ENCODE measurements around the gene CDHR2. TPM values are rescaled to one million over a fixed set of nuclear protein-coding genes. Genes with fewer than 3 reads are reported as not detected.

The CDHR2 gene
- total and polyA plus RNA-seq, 2 donors (not counting 3 experiments of a cell fraction or from before 2014, with no cell fraction given), result not detected

- no TSS peak for BruUV-seq (replicated peaks)
- Histone ChIP-seq H4K20me1 (replicated peaks; ENCODE audit: control insufficient read depth, extremely low read depth, insufficient read depth, low read length) (no peaks in the 10 kb centered on the region), H3K4me1 (ENCODE audit: control insufficient read depth, extremely low read depth, insufficient read depth, low read length) (no peaks in the 10 kb centered on the region), H3K4me2 (ENCODE audit: insufficient read depth, low read length) (no peak overlapping the region), H3K27me3 (ENCODE audit: control insufficient read depth in 2 of 2, insufficient read depth in 2 of 2, low read length in 2 of 2) (no peaks in the 10 kb centered on the region), H3K27ac (ENCODE audit: insufficient read depth, low read depth, low read length) (no peak overlapping the region), H3K9ac (replicated peaks; ENCODE audit: extremely low read depth, insufficient read depth, low read length) (no peak overlapping the region), H2AFZ (ENCODE audit: low read depth, low read length) (no peak overlapping the region), H3K4me3 (replicated peaks in 1 of 3; ENCODE audit: insufficient read depth in 1 of 3, low read depth in 1 of 3, low read length in 3 of 3) (no peak overlapping the region), H3K36me3 (ENCODE audit: control insufficient read depth in 2 of 2, extremely low read depth in 1 of 2, insufficient read depth in 2 of 2, low read length in 2 of 2) (peaks cover 18 to 20% of the 10 kb centered on the region in 2 experiments), H3K79me2 (ENCODE audit: control insufficient read depth, insufficient read depth, low read length) (no peaks in the 10 kb centered on the region), H3K9me1 (replicated peaks; ENCODE audit: control insufficient read depth, extremely low read depth, insufficient read depth, low read length) (no peaks in the 10 kb centered on the region), H3K9me3 (replicated peaks; ENCODE audit: control insufficient read depth, insufficient read depth, low read length) (no peaks in the 10 kb centered on the region)
- ChIA-PET CTCF (no interaction called here), POLR2A (no interaction called here)
- dilution Hi-C loops (cut with MboI; ENCODE audit: extremely low pct_ligation_motif_present, low sequenced_read_pairs) (no loop called here), intact Hi-C loops (cut with micrococcal nuclease) (no loop called here)
- FAIRE-seq, result no peak
- no peak for DNase-seq (ENCODE audit: low read depth, low spot score)
- TF ChIP-seq MAX (IDR thresholded peaks at IDR 0.05; ENCODE audit: insufficient read depth, insufficient read length) (no peak), POLR2AphosphoS5 (IDR thresholded peaks at IDR 0.05; ENCODE audit: insufficient read depth, low read depth, low read length) (no peak), POLR2A (IDR thresholded peaks at IDR 0.05; ENCODE audit: low read depth, low read length) (no peak), CTCF (IDR thresholded peaks at IDR 0.05; ENCODE audit: extremely low read depth in 1 of 2, insufficient read depth in 1 of 2, low read depth in 1 of 2, low read length in 2 of 2) (no peak), FOS (IDR thresholded peaks at IDR 0.05; ENCODE audit: borderline replicate concordance, insufficient read depth, low read length) (no peak), MYC (IDR thresholded peaks at IDR 0.05; ENCODE audit: low read depth, low read length) (no peak), GATA2 (IDR thresholded peaks at IDR 0.05; ENCODE audit: insufficient read depth, insufficient read length, low read depth, low read length) (no peak), EZH2 (IDR thresholded peaks at IDR 0.05; ENCODE audit: borderline replicate concordance, low read depth, low read length, severe bottlenecking) (no peak)
Measured at GRCh38 chr5:176500511-176500910, 48.6 kb upstream of the CDHR2 start.

All from endothelial cell of umbilical vein (primary cell).